HL-60/S4 (cell line): ENCODE results near the gene CEMIP.

Experiments used
- in situ Hi-C: fragments of 300-500 bp; cut with MboI; formaldehyde crosslinking; loops from 2 replicates; pipeline ENCODE4 v1.14.3; 2022; ENCODE audit warnings: low sequenced_read_pairs

Gene CEMIP

DNA sequence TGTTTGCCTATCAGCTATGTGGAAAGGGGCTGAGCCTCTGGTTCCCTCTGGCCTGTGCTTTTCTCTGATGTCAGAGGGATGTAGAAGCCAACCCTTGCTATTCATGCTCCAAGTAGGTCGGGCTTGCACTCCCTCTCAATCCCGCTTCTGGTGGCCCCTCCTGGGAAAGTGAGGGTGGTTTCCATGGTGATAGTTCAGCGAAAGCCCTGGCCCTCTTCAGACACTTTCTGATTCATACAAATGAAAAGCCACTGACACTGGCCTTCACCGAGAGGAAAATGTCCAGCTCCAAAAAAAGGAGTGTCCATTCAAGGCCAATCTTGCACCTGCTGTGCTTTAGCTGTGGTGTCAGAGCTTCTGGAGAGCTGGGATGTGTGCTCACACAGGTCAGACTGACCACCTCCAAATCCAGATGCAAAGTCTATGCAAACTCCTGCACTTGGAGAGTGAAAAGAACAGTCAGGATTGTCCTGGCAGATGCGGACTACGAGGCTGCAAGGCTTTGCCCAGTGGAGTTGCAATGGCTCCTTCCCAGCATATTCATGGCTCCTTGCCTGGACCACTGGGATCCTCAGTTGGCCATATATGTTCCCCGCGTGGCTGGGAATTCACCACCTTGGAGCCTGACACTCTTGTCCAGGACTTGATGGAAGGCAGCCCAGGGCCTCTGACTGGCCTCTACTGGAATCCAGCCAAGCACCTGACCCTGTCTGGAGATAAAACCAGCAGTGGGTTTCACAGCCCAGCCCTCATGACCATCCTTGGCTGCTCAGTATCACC lies 96.6 kb downstream of the CEMIP start:
- in situ Hi-C loops: no loop called here

- in situ Hi-C loops: no loop called here
These were observed 97.1 kb downstream of the CEMIP start for GRCh38 chr15:80876348-80876674.

DNA sequence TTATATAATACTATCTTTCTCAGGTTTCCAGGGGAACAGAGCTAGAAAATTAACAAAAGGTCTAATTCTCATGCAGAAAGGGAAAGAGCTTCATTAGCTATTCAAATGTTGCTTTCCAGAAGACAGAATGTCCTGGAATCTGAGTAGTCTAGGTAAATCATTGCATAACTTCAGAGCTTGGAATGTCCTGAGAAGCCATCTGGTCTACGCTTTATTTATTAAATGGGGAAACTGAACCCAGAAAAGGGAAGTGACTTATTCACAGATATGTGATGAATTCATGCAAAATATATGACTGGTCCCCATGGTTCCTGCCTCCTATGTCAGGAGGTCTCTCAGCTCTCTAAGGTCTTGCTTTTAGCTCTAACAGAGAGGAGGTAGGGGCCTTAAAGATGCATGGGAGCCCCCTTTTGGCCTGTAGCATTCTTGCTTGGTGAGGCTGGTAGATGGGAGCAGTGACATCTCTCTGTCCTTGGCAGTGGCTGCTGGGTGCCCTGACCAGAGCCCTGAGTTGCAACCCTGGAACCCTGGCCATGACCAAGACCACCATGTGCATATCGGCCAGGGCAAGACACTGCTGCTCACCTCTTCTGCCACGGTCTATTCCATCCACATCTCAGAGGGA lies 99.2 kb downstream of the CEMIP start:
- in situ Hi-C loops: no loop called here

DNA sequence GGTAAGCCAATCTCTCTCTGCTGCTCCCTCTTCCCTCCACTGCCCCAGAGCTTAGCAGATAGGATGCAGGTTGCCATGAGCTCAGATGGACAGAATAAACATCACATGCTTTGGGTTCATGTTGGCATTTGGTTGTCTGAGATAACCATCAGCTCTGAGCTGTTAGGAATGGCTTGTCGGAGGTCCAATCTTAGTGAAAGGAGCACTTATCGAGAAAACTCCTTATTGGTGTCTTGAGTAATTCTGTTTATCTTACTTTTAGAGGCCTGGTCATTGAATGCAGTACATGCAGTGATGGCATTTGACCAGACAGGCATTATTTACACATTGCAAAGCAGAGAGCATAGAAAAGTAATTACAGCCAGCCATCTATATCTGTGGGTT lies 99.7 kb downstream of the CEMIP start:
- in situ Hi-C loops: no loop called here

GRCh38 chr15:80880086-80880485 lies 100.9 kb downstream of the CEMIP start:
- in situ Hi-C loops: no loop called here

GRCh38 chr15:80883641-80884040 lies 104.5 kb downstream of the CEMIP start:
- in situ Hi-C loops: no loop called here

DNA sequence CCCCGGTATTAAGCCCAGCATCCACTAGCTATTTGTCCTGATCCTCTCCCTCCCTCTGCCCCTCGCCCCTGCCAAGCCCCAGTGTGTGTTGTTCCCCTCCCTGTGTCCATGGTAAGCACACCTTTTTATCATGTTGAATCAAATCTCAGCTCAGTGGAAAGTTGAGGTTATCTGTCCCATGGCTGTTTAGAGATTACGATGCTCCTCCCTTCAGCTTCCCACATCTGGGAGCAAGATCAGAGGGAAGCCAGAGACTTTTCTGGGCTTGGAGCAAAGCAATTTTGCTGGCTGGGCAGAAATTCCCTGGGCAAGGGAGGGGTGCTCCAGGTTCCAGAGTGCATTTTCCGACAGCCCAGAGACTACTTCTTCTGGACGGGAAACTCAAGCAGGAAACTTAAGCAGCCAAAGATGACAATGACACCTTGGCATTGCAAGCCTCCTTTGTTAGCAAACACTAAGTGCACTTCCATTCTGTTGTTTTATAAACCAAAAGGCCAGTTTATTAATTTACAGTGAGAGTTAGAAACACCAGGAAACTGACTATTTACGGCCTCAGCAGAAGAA lies 105.9 kb downstream of the CEMIP start:
- in situ Hi-C loops: no loop called here

DNA sequence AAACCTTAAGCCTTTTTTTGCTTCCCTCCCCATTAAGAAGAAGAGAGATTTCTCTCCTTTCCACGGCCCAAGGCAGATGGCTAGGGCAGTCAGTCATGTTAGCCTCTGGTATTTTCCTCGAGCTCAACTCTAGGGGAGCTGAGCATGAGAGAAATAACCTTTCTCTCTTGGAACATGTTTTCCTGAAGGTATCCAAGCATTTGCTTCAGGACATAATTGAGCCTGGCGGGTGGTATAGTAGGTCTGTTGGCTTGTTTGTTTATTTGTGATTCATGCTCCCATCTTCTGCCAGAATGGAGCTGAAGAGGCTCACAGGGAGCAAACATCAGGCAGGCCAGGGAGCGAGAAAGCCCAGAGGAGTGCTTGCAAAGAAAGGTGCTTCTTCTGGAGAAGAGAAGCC lies 108.0 kb downstream of the CEMIP start:
- in situ Hi-C loops: no loop called here

- in situ Hi-C loops: no loop called here
These were observed 109.7 kb downstream of the CEMIP start for GRCh38 chr15:80888846-80889245.

- in situ Hi-C loops: no loop called here
These were observed 111.3 kb downstream of the CEMIP start for GRCh38 chr15:80890341-80891005.

- in situ Hi-C loops: no loop called here
These were observed 111.8 kb downstream of the CEMIP start for GRCh38 chr15:80891006-80891405.

DNA sequence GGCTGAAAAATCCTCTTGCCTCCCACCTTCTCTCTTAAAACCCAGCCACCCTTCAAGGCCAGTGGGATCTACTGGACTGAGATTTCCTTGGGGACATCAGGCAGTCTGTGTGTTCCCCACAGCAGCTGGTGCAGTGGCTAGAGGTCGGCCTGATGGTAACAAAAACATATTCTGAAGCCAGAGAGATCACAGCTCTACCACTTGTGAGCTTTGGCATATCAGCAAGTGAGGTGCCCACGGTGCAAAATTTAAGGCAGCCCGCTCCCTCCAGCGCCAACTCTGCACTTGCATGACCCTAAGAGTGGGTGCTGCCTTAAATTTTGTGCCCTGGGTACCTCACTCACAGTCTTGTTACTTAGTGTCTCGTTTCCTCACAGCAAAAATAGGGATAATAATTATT lies 113.2 kb downstream of the CEMIP start:
- in situ Hi-C loops: no loop called here

GRCh38 chr15:80893777-80894176 lies 114.6 kb downstream of the CEMIP start:
- in situ Hi-C loops: no loop called here

DNA sequence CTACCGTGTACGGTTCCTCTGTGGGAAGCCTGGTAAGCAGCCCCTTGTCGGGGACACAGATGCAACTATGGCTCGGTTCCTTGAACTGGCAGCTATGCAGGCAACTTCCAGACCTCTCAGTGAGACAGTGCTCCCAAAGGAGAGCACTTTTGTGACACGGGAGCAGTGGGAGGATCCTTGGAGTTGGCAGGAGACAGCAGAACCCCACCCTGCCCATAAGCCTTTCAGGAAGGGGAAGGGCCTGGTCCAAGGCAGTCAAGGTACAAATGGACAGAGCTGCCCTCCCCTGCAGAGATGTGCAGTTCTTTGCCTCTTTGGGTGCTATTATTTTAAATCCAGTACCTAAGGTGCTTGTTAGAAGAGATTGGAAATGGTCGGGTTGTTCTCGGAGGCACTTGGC lies 115.9 kb downstream of the CEMIP start:
- in situ Hi-C loops: no loop called here

DNA sequence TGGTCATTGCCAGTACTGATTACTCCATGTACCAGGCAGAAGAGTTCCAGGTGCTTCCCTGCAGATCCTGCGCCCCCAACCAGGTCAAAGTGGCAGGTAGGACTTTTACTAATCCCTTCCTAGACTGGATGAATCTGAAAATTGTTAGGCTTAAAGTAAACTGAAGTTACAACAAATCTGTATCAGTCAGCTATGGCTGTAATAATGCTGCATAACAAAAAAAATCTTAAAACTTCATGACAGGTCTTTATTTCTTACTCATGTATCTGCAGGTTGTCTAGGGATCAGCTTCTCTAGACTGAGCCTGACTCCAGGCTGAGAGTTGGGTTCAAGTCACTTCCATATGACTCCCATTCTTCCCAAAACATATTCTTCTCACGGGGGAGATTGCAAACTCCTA lies 116.8 kb downstream of the CEMIP start:
- in situ Hi-C loops: no loop called here

DNA sequence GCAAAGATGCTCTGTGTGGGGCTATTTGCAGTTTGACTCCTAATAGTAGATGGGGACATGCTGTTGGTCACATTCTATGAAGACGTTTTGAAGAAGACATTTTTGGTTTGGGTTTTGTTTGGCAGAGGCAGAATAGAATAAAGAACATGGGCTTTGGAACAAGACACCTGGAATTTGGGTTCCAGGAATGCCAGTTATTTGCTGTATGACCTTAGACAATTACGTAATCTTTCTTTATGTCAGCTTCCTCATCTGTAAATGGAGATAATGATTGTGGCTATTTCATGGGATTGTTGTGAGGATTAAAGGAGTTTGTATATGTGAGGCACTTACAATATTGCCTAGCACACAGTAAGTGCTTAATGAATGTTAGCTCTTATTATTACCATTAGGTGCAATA lies 118.9 kb downstream of the CEMIP start:
- in situ Hi-C loops: no loop called here

DNA sequence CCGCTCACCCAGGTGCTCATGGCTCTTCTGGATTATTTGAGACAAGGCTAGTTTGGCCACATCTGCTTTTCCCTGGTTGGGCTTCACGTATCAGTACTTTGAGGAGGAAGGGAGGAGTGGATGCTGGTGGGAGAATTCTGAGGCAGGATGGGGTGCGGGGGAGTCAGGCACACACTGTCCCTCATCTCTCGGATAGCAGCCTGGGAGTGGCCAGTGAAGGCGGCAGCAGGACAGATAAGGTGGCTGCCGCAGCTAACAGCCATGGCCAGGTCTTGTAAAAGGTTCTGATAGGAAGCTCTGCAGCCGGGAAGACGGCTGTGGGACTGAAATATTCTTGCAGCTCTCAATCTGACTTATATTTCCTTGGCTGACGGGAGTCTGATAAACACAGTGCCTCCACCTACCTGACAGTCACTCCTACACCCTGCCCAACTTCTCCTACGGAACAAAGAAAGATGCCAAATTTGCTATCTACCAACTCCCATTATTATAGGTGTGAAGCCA lies 123.2 kb downstream of the CEMIP start:
- in situ Hi-C loops: no loop called here

DNA sequence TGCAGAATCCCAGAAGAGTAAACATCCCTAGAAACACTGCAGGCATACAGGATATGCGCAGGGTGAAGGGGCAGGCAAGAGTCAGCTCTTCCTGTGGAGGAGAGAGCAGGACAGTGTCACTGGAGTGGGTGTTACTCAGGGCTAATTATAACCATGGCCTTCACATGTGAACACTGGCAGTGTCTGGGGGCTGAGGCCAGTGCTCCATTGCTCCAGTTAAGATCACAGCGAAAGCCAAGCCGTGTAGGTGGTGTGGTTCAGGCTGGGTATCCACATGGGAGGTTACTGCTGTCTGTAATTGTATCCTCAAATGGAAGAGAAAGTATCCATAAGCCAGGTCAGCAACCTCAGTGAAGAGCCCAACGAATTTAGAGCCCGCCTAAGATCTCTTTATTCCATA lies 125.8 kb downstream of the CEMIP start:
- in situ Hi-C loops: no loop called here

DNA sequence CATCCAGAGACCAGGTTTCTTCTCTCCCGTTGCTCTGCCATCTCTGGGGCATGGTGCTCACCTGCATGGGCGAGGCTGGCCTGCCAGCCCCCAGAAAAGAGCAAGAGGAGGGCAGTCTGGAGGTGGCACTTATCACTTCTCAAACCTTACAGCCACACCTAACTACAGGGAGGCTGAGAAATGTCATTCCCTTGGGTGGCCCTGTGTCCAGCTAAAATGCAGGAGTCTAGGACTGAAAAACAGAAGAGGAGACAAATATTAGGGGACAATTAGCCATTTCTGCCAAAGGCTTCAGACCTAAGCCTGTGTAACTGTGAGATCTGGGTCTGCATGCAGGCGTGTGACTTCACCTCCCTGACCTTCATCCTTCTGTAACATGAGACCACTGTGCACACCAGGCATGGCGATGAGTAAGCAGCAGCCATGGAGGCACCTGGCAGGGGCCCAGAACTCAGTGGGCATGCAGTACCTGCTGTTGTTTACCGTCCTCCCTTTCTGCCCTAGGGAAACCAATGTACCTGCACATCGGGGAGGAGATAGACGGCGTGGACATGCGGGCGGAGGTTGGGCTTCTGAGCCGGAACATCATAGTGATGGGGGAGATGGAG lies 127.1 kb downstream of the CEMIP start:
- in situ Hi-C loops: no loop called here

GRCh38 chr15:80911821-80912220 lies 132.7 kb downstream of the CEMIP start:
- in situ Hi-C loops: no loop called here

- in situ Hi-C loops: no loop called here
These were observed 133.5 kb downstream of the CEMIP start for GRCh38 chr15:80912673-80913072.
